Measurements from ENCODE around the gene MAN1B1.

Gene MAN1B1

DNA sequence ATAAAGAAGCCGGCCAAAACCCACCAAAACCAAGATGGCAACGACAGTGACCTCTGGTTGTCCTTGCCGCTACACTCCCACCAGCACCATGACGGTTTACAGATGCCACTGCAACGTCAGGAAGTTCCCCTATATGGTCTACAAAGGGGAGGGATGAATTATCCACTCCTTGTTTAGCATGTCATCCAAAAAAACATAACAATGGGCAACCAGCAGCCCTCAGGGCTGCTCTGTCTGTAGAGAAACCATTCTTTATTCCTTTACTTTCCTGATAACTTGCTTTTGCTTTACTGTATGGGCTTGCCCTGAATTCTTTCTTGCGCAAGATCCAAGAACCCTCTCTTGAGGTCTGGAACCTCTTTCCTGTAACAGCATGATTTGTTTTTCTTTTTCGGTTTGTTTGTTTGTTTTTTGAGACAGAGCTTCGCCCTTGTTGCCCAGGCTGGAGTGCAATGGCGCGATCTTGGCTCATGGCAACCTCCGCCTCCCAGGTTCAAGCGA is 11.5 kb upstream of the MAN1B1 start:
- Histone ChIP-seq H3K9ac (ENCODE audit: low read depth, low read length) (peak overlapping the region; percentile 55; the same call in 1 of the 2 replicates), H3K9me3 (ENCODE audit: insufficient read depth, low read depth, low read length) (no peaks in the 10 kb centered on the region), H3K4me3 (ENCODE audit: low read length) (no peak overlapping the region), H3K27me3 (ENCODE audit: insufficient read depth, low read length) (peaks cover 65% of the 10 kb centered on the region), H3K36me3 (ENCODE audit: insufficient read depth, low read depth, low read length) (no peaks in the 10 kb centered on the region), H3K27ac (ENCODE audit: low read length) (no peak overlapping the region), H3K4me1 (ENCODE audit: insufficient read depth, low read length) (peaks cover 12% of the 10 kb centered on the region)

DNA sequence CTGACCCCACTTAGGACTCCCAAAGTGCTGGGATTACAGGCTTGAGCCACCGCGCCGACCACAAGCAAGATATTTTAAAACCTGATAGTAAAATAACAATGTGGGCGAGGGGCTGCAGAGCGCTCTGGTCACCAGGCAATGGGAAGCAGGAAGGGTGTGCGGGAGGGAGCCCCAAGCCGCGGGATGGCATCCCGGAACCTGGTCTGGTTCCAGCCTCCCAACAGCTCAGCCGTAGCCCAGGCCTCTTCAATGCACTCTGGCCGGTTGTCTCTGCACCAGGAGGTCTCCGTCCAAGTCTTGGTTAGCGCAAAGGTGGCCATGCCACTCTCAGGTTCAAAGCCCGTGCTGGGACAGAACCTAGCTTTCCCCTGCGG is 10.2 kb upstream of the MAN1B1 start:
- Histone ChIP-seq H3K9me3 (ENCODE audit: insufficient read depth, low read depth, low read length) (no peaks in the 10 kb centered on the region), H3K36me3 (ENCODE audit: insufficient read depth, low read depth, low read length) (no peaks in the 10 kb centered on the region), H3K27me3 (ENCODE audit: insufficient read depth, low read length) (peaks cover 63% of the 10 kb centered on the region), H3K4me1 (ENCODE audit: insufficient read depth, low read length) (peaks cover 8% of the 10 kb centered on the region; the same call in 1 of the 2 replicates), H3K9ac (ENCODE audit: low read depth, low read length) (no peak overlapping the region), H3K27ac (ENCODE audit: low read length) (no peak overlapping the region), H3K4me3 (ENCODE audit: low read length) (peak overlapping the region; percentile 48; the same call in 1 of the 2 replicates)

DNA sequence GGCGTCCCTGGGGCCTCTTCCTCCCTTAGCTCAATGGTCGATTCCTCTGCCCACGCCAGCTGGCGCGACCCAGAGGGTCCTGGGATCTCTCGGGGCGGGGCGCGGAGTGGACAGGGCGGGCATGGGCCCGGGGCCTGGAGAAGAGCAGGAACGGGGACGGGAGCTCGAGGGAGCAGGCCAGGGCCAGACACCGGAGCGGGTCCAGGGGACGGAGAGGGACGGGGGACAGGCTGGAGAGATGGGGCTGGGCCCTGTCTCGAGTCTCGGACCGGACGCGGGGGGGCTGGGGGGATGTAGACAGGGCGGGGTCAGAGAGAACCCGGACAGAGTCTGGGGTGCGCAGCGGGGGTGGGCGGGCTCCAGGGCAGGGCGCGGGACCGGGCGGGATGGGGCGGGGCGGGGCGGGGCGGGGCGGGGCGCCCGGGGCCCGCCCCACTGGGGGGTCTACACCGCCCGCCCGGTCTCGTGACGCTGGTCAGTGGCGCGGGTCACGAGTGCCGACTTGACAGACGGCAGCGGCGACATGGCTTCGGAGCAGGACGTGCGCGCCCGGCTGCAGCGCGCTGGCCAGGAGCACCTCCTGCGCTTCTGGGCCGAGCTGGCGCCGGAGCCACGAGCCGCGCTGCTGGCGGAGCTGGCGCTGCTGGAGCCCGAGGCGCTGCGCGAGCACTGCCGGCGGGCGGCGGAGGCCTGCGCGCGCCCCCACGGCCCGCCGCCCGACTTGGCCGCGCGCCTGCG is 9.6 kb upstream of the MAN1B1 start, which contains the start of gene UAP1L1:
TSS of gene UAP1L1 (plus strand) at position 508 of the 738 bp plus-strand sequence. CDS start at position 524, 16 bp downstream.
- peaks cover 8% of the 10 kb centered on the region; the same call in 1 of the 2 replicates for H3K4me1 ChIP-seq (ENCODE audit: insufficient read depth, low read length)
- H3K27me3 ChIP-seq (ENCODE audit: insufficient read depth, low read length) = peaks cover 62% of the 10 kb centered on the region
- H3K27ac ChIP-seq (ENCODE audit: low read length) = no peak within 1 kb of the TSS
- H3K36me3 ChIP-seq (ENCODE audit: insufficient read depth, low read depth, low read length) = no peaks in the 10 kb centered on the region
- no peaks in the 10 kb centered on the region for H3K9me3 ChIP-seq (ENCODE audit: insufficient read depth, low read depth, low read length)
- H3K4me3 ChIP-seq (ENCODE audit: low read length) = peak within 1 kb of the TSS; percentile 58
- H3K9ac ChIP-seq (ENCODE audit: low read depth, low read length) = no peak within 1 kb of the TSS

DNA sequence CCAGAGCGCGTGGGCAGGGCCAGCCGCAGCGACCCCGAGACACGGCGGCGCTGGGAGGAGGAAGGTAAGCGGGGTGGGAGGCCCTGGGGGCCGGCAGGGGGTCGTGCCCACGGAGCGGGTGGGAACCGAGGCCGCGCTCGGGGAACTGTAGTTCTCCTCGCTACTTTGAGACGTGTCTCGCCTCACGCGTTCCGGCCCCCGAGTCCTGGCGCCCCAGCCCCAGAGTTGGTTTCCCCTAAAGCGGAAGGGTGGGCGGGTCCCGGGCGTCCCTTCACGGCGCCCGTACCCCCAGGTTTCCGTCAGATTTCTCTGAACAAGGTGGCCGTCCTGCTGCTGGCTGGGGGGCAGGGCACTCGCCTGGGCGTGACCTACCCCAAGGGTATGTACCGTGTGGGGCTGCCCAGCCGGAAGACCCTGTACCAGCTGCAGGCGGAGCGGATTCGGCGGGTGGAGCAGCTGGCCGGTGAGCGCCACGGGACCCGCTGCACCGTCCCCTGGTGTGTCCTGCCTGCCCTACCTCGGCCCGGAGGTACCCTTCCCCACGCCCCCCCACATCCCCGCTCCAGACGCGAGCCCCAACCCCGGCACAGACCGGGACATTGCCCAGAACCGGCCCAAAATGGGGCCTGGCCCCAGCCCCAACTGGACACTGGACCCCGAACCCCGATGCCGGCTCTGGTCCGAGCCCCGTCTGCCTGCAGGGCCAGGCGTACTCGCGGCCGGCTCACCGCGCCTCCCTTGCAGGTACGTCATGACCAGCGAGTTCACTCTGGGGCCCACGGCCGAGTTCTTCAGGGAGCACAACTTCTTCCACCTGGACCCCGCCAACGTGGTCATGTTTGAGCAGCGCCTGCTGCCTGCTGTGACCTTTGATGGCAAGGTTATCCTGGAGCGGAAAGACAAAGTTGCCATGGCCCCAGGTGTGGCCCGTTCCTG is 8.8 kb upstream of the MAN1B1 start:
- H3K27me3 ChIP-seq (ENCODE audit: insufficient read depth, low read length) = peaks cover 62% of the 10 kb centered on the region
- no peaks in the 10 kb centered on the region for H3K9me3 ChIP-seq (ENCODE audit: insufficient read depth, low read depth, low read length)
- H3K9ac ChIP-seq (ENCODE audit: low read depth, low read length) = no peak overlapping the region
- H3K36me3 ChIP-seq (ENCODE audit: insufficient read depth, low read depth, low read length) = no peaks in the 10 kb centered on the region
- H3K4me1 ChIP-seq (ENCODE audit: insufficient read depth, low read length) = peaks cover 8% of the 10 kb centered on the region; the same call in 1 of the 2 replicates
- peak overlapping the region; percentile 58 for H3K4me3 ChIP-seq (ENCODE audit: low read length)
- H3K27ac ChIP-seq (ENCODE audit: low read length) = no peak overlapping the region

DNA sequence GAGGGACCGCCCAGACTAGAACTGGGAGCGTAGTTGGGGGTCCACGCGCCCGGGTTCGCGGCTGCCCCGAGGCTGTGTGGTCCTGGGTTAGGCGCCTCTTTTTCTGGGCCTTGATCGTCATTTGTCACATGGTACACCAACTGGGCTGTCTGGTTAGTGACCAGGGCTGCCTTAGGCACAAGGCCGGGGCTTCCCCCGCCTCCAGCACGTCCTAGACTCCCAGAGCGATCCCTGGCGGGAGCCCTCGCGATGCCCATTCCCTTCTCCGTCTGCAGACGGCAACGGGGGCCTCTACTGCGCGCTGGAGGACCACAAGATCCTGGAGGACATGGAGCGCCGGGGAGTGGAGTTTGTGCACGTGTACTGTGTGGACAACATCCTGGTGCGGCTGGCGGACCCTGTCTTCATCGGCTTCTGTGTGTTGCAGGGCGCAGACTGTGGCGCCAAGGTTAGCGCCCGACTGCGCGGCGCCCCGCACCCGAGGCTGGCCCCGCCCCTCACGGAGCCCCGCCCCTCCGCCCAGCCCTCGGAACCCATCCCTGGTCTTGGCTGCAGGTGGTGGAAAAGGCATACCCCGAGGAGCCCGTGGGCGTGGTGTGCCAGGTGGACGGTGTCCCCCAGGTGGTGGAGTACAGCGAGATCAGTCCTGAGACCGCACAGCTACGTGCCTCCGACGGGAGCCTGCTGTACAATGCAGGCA is 7.9 kb upstream of the MAN1B1 start:
- H3K9me3 ChIP-seq (ENCODE audit: insufficient read depth, low read depth, low read length) = no peaks in the 10 kb centered on the region
- no peaks in the 10 kb centered on the region for H3K36me3 ChIP-seq (ENCODE audit: insufficient read depth, low read depth, low read length)
- H3K9ac ChIP-seq (ENCODE audit: low read depth, low read length) = no peak overlapping the region
- H3K27me3 ChIP-seq (ENCODE audit: insufficient read depth, low read length) = peaks cover 59% of the 10 kb centered on the region
- peaks cover 8% of the 10 kb centered on the region; the same call in 1 of the 2 replicates for H3K4me1 ChIP-seq (ENCODE audit: insufficient read depth, low read length)
- H3K27ac ChIP-seq (ENCODE audit: low read length) = no peak overlapping the region
- peak overlapping the region; percentile 58 for H3K4me3 ChIP-seq (ENCODE audit: low read length)

DNA sequence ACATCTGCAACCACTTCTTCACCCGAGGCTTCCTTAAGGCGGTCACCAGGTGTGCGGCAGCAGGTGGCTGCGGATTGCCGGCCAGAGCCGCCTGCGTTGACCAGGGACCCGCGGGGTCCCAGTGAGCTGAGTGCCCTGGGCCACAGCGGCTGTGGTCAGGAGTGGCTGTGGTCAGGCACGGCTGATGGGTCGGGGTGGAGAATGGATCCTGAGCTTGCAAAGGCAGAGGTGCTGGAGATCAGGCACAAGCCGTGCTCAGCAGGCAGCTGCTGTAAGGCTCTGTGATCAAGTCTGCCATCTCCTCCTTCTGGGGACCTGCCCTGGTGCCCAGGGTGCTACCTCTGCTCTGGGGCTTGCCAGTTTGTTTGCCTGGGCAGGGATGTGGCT is 7.4 kb upstream of the MAN1B1 start:
- H3K4me1 ChIP-seq (ENCODE audit: insufficient read depth, low read length) = peaks cover 8% of the 10 kb centered on the region; the same call in 1 of the 2 replicates
- peaks cover 55% of the 10 kb centered on the region for H3K27me3 ChIP-seq (ENCODE audit: insufficient read depth, low read length)
- H3K27ac ChIP-seq (ENCODE audit: low read length) = no peak overlapping the region
- H3K36me3 ChIP-seq (ENCODE audit: insufficient read depth, low read depth, low read length) = no peaks in the 10 kb centered on the region
- H3K9ac ChIP-seq (ENCODE audit: low read depth, low read length) = no peak overlapping the region
- no peaks in the 10 kb centered on the region for H3K9me3 ChIP-seq (ENCODE audit: insufficient read depth, low read depth, low read length)
- H3K4me3 ChIP-seq (ENCODE audit: low read length) = no peak overlapping the region

DNA sequence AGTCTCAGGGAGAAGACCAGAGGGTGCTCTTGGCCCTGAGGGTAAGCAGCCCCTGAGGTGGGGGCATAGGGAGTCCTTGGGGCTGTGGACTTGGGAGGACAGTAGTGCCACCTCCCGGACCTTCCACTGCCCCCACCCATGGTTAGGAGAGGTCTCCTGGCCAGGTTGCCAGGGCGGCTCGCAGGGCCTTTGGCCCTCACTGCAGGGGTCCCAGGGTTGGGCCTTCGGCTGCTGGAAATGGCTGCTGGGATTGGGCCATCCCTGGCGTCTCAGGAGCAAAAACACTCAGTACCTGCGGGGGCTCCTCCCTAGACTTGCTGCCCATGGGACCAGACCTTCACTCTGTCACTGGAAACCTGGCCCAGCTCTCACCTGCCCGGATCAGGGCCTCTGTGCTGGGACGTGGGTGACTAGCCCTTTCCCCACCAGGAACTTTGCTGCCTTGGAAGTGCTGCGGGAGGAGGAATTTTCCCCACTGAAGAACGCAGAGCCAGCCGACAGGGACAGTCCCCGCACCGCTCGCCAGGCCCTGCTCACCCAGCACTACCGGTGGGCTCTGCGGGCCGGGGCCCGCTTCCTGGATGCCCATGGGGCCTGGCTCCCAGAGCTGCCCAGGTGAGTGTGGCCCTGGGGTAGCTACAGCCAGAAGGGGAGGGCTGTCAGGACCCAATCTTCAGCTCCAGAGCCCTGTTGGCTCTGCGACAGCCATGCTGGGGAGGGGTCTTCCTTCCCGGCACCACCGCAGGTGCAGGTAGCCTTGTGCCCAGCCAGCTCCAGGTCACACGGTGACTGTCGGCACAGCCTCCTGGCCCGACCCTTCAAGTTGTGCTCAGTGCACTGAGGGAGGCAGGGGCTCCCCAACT is 6.3 kb upstream of the MAN1B1 start:
- Histone ChIP-seq H3K4me3 (ENCODE audit: low read length) (no peak overlapping the region), H3K27me3 (ENCODE audit: insufficient read depth, low read length) (peaks cover 53% of the 10 kb centered on the region), H3K36me3 (ENCODE audit: insufficient read depth, low read depth, low read length) (no peaks in the 10 kb centered on the region), H3K27ac (ENCODE audit: low read length) (no peak overlapping the region), H3K4me1 (ENCODE audit: insufficient read depth, low read length) (no peaks in the 10 kb centered on the region; the same call in 1 of the 2 replicates), H3K9me3 (ENCODE audit: insufficient read depth, low read depth, low read length) (no peaks in the 10 kb centered on the region), H3K9ac (ENCODE audit: low read depth, low read length) (no peak overlapping the region)

DNA sequence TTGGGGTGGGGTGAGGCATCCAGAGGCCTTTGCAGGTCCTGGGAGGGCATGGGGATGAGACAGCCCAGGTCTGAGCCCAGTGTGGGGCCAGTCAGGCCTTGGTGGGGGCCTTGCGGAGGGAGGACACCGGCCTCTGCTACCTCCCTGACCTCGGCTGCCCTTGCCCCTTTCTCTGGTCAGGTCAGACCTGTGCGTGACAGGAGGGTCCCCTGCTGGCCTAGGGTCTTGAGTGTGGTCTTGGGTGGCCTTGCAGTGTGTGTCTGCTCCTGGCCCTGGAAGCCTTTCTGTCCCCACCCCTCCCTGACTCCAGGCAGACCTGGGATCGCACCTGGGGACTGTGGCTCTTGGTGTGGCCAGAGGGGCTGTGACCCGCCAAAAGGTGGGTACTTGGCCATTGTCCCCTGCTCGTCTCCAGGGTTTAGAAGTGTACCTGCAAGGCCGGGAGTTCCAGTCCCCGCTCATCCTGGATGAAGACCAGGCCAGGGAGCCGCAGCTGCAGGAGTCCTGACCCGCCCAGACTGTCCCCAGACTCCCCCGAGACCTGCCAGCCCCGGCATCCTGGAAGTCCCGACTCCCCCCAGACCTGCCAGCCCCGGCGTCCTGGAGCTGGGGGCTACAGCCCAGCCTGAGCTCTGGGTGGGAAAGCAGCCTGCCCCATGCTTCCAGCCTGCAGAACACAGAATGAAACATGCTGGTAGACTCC is 4.4 kb upstream of the MAN1B1 start:
- H3K4me3 ChIP-seq (ENCODE audit: low read length) = no peak overlapping the region
- H3K36me3 ChIP-seq (ENCODE audit: insufficient read depth, low read depth, low read length) = no peaks in the 10 kb centered on the region
- H3K27me3 ChIP-seq (ENCODE audit: insufficient read depth, low read length) = peaks cover 45% of the 10 kb centered on the region
- no peaks in the 10 kb centered on the region for H3K9me3 ChIP-seq (ENCODE audit: insufficient read depth, low read depth, low read length)
- H3K27ac ChIP-seq (ENCODE audit: low read length) = no peak overlapping the region
- no peaks in the 10 kb centered on the region; the same call in 1 of the 2 replicates for H3K4me1 ChIP-seq (ENCODE audit: insufficient read depth, low read length)
- H3K9ac ChIP-seq (ENCODE audit: low read depth, low read length) = no peak overlapping the region

DNA sequence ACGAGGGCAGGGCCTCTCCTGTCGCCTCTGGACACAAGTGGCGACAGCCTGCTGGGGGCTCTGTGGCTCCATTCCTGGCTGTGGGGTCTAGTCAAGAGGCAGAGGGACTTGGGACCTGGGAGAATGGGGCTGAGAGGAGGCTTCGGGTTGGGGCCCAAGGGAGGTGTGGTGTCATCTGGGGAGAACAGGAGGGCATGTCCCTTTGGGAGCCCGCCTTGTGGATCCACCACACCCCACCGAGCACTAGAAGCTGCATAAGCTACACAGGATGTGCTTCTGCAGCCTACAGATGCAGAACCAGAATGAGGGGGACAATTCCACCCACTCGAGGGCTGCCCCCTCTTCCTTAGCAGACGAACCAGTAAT is 3.9 kb upstream of the MAN1B1 start:
- H3K27me3 ChIP-seq (ENCODE audit: insufficient read depth, low read length) = peaks cover 44% of the 10 kb centered on the region
- peaks cover 2% of the 10 kb centered on the region for H3K4me1 ChIP-seq (ENCODE audit: insufficient read depth, low read length)
- no peak overlapping the region for H3K27ac ChIP-seq (ENCODE audit: low read length)
- no peaks in the 10 kb centered on the region for H3K36me3 ChIP-seq (ENCODE audit: insufficient read depth, low read depth, low read length)
- no peaks in the 10 kb centered on the region for H3K9me3 ChIP-seq (ENCODE audit: insufficient read depth, low read depth, low read length)
- H3K4me3 ChIP-seq (ENCODE audit: low read length) = no peak overlapping the region
- H3K9ac ChIP-seq (ENCODE audit: low read depth, low read length) = no peak overlapping the region

DNA sequence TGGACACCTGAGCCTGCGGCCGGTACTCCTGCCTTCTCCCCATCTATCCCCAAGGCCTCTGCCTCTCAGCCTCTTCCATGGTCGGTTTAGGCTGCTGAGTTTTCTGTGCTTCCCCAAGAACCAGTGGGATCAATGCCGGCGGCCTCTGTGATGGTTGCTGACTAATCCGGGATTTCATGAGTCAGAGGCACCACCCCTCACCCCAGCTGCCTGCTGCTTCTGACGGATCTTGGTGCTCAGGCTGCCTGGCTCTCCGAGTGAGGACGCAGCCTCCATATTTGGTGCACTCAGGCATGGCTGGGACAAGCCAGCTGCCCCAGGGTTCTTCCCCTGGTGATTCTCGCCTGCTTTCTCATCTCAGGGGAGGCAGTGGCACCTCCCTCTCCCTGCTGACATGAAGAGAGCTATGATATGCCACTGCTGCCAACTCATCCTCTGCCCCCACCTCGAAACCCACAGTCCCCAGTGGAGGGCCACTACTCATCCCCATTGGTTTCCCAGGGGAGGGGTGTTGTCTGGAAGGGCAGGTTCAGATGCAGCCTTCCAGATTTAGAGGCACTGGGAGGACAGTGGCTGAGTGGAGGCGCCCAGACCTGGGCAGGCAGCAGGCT is 3.3 kb upstream of the MAN1B1 start:
- peaks cover 4% of the 10 kb centered on the region for H3K4me1 ChIP-seq (ENCODE audit: insufficient read depth, low read length)
- no peaks in the 10 kb centered on the region for H3K36me3 ChIP-seq (ENCODE audit: insufficient read depth, low read depth, low read length)
- H3K27me3 ChIP-seq (ENCODE audit: insufficient read depth, low read length) = peaks cover 40% of the 10 kb centered on the region
- H3K9ac ChIP-seq (ENCODE audit: low read depth, low read length) = no peak overlapping the region
- H3K4me3 ChIP-seq (ENCODE audit: low read length) = no peak overlapping the region
- no peaks in the 10 kb centered on the region for H3K9me3 ChIP-seq (ENCODE audit: insufficient read depth, low read depth, low read length)
- no peak overlapping the region for H3K27ac ChIP-seq (ENCODE audit: low read length)
